NCI-H2227 (cell line): ENCODE results near the gene PGK2.
"Not testable (repeated sequence)": the region's sequence is repeated elsewhere in the genome, so short reads cannot be mapped to it uniquely, and the experiment has no call there.

Experiments
- DNase-seq: peaks from one replicate; lab custom pipeline; 2025; ENCODE audit not compliant: unreplicated experiment; lab: John Stamatoyannopoulos, UW

Gene PGK2

DNA sequence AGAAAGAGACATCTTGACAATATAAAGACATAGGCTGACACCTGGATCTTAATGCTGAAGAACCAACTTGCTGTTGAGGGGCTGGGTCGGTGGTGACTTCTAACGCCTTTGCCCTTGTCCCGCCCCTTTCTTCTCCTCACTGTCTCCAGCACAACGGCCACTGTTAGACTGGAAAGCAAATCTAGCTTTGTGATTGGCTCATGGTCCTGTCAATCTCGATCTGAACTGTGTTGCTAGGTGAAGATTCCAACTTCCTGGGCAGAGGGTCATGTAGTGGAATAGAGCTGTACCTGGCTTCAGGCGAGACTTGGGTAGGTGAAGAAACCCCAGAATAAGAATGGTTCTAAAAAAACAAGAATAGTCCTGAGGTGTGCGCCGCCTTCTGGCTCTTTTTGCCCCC lies at the start of gene PGK2:
Gene PGK2 (minus strand): TSS at position 110 of the 400 bp plus-strand sequence. CDS start 98 bp downstream, at position 12.
- no peak for DNase-seq

DNA sequence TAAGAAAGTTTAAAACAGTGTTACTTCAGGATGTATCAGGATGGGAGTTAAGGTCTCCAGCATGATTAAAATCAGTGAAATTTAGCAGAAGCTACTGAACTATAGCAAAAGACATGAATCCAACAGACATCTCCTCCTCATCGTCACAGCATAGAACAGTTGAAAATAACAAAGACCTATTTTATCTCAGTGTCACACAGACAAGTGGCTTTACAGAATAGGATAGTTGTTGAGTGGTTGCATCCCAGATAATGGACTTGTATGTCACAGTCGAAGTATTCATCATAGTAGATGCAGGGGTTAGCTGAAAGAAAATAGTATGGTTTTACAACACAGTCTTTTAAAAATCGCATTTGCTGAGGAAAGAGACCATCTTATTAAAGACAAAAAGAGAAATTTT lies 48.1 kb upstream of the PGK2 start:
- DNase-seq = no peak

DNA sequence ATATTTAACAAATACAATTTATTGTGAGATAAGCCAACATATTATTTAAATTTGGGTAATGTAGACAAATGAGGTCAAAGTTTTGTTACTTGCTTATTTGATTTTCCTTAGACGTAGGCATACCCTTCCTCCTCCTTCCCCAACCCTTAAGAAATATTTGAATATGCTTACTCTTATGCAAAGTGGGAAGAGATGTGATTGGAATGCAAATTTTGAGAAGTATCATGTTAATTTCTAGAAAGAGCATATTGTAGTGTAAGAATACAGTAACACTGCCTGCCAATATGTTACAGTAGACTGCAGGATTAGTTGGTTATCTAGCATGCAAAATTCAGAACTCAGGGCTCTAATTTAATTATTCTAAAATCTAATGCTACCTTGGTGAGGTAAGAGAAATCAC lies 46.3 kb upstream of the PGK2 start:
- no peak for DNase-seq

DNA sequence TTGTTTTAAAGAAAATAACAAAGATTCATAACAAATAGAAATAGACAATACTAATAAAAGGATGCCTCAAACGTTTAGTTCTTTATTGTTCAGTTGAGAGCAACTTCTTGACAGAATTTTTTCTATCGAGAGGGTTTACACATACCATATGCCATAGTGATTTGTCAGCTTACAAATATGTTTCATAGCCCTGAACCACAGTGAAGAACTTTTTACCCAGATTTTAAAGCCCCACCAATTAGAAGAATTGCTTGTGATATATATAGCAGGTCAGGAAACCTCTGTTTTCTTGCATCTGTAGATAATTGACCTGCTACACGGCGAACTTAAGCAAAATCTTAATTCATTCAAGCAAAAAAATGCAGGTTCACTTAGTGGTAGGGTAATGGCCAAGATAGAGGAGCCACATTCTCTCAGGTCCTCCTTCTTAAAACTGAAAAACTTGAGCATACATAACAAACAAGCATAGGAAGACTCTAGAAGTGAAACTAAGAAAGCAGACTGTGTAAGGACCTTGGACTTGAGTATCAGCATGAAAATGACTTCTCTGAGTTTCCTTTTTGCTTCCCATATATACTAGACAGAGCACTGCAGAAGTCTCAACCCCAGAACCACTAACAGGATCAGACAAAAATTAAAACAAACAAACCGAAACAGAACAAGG lies 39.8 kb upstream of the PGK2 start:
- no peak for DNase-seq

DNA sequence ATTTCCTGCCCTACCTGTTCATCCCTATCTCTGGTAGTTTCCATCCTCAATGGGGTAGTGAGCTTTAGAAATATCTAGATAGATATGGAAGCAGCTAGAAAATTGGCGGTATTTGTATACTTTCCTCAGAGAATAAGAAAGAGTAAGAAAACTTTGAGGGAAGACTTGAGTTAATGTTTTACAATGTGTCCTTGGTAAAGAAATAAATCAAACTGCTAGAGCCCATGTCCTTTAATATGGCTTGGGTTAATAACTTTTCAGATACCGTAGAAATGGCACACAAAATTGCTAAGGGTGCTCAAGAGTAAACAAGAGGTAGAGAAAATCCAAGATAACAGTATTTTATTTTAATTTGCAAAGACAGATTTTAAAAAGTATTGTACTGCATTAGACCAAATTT lies 28.1 kb upstream of the PGK2 start:
- DNase-seq = no peak

DNA sequence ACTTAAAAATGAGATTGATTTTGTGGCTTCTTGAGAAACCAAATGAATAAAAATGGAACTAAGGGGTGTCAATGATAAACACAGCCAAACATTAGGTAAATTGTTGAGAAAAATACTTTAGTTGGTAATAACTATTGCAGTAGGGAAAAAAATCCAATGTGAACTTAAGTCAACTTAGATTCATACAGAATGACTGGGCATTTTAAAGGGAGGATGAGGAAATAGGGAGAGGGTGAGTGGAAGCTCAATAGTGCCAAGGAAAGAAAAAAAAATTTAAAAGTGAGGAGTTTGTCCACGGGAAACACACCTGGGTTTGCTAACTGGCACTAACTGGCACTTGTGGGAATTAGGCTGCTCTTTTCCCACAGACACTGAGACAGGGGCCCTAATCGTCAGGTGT lies 26.2 kb upstream of the PGK2 start:
- DNase-seq = no peak

DNA sequence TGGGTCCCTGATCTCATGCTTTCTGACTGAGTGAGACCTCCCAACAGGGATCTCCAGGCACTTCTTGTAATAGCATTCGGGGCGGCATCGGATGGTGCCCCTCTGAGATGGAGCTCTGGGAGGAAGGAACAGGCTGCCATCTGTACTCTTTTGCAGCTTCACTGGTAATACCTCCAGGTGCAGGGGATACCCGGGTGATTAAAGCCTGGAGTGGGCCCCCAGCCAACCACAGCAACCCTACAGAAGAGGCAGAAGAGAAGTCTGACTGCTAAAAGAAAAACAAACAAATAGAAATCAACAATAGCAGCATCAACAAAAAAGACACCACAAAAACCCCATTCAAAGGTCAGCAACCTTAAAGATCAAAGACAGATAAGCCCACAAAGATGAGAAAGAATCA lies 19.1 kb upstream of the PGK2 start:
- no peak for DNase-seq

DNA sequence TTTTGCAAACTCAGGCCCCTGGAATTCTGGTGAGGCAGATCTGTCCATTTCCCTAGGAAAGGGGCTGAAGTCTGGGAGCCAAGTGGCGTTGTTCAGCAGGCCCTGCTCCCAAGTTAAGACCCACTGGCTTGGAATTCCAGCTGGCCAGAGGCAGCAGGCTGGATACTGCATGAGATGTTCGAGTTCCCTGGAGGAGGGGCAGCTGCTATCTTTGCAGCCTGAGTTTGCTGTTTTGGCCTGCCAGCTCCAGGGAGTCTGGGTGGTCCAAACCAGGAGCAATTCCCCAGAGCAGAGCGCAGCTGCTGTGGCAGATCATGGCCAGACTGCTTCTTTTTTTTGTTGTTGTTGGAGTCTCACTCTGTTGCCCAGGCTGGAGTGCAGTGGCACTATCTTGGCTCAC lies 18.2 kb upstream of the PGK2 start:
- DNase-seq = no peak

DNA sequence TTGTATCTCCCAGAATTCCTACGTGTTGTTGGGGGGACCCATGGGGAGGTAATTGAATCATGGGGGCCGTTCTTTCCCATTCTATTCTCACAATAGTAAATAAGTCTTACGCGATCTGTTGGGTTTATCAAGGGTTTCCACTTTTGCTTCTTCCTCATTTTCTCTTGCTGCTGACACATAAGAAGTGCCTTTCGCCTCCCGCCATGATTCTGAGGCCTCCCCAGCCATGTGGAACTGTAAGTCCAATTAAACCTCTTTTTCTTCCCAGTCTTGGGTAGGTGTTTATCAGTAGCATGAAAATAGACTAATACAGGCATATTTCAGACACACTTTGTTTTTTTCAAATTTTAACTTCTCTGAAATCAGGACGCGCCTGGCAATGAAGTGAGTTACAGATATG lies 14.4 kb upstream of the PGK2 start:
- no peak for DNase-seq

DNA sequence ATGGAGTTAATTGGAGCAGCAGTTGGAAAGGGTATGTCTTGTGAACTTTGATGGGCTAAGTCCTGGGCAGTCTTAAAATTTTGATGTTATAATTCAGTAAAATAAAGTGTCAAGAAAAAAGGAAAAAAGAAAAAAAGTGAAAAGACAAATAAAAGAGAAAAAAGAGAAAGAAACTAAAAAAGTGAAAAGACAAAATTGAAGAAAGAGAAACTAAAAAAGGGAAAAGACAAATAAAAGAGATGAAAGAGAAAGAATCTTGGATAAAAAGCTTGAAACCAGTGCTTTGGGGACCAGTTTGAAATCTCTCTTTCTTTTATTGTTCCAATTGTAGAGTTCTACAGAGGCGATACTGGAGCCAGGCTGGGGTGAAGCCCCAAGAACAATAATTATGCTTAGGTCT lies 12.0 kb upstream of the PGK2 start:
- DNase-seq = no peak

DNA sequence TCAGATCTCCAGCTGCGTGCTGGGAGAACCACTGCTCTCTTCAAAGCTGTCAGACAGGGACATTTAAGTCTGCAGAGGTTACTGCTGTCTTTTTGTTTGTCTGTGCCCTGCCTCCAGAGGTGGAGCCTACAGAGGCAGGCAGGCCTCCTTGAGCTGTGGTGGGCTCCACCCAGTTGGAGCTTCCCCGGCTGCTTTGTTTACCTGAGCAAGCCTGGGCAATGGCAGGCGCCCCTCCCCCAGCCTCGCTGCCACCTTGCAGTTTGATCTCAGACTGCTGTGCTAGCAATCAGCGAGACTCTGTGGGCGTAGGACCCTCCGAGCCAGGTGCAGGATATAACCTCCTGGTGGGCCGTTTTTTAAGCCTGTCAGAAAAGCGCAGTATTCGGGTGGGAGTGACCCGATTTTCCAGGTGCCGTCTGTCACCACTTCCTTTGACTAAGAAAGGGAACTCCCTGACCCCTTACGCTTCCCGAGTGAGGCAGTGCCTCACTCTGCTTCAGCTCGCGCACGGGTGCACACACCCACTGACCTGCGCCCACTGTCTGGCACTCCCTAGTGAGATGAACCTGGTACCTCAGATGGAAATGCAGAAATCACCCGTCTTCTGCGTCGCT lies 9.9 kb upstream of the PGK2 start:
- DNase-seq = not testable (repeated sequence)

DNA sequence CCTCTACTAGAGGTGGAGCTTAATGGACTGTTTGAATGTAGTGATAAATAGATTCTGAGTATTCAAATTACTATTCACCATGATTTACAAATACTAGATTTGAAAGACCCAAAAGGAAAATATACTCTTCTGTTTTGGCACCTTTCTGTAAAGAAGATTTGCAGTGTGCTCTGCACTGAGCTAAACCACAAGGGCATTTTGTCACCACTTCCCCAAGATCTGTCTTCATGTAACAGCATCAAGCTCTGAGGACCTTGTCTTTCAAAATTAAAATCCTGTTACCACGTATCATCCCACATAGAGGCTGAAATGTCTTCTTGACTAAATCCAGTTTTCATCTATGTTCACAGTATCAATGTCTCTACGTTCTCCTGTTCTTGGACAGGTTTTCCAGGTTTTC lies 3.3 kb upstream of the PGK2 start:
- DNase-seq = no peak

DNA sequence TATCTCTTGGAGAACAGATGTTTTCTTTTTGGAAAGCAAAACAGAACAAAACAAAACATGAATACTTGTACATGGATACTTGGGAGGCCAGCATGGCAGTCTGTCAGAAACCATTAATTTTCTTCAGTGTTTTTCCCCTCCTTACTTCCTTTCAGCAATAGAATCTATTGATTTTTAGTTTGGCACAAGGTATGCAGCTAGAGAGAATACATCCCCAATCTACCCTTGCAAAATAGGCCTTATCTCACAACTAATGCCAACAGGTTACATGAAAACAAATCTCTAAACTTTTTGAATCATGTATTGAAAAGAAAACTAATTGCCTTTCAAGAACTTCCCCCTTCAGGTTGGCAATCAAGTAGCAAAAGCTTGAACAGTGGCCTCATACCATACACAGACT lies 2.8 kb downstream of the PGK2 start:
- no peak for DNase-seq

DNA sequence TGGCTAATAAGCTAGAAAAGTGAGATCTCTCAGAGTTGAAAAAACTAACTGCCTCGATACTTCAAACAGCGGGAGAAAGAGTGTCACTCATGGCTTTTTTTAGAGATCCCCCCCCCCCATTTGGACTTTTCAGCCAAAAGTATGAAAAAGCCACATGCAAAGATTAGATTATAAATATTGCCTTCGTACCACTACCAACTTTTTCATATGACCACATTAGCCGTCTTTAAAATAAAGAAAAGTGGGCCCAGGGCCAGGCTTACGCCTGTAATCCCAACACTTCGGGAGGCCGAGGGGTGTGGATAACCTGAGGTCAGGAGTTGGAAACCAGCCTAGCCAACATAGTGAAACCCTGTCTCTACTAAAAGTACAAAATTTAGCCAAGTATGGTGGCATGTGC lies 4.4 kb downstream of the PGK2 start:
- no peak for DNase-seq

DNA sequence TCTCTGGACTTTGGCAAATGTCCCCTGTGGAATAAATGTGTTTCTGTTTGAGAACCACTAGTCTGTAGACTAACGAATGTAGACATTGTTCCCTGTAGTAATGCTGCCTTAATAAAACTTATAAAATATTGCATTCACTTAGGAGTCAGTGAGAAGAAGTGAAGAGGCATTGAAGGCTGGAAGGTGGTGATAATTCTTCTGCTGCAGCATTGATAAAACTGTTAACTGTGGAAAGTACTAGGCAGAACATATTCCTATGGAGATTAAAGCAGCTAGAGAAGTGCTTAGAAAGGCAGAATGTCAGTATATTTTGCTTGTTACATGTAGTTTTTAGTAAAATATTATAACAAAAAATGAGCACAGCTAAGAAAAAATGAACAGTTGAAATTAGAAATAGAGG lies 4.8 kb downstream of the PGK2 start:
- DNase-seq = no peak

DNA sequence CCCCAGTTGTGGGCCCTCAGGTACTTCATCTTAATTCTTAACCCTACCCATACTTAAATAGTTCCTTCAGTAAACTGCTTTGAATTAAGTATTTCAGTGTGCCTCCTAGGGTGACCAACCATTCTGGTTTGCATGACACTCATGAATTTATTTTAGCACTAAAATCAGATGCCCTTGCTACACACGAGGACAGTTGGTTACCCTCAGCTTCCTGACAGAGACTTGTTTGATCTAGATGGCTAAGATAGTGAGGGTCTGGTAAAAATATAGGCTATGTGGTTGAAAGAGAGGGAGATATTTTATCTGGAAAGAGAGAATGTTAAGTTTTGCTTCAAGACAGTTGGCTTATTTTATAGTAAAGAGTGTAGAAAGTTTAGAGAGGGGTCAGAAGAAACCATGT lies 10.6 kb downstream of the PGK2 start:
- DNase-seq = no peak

DNA sequence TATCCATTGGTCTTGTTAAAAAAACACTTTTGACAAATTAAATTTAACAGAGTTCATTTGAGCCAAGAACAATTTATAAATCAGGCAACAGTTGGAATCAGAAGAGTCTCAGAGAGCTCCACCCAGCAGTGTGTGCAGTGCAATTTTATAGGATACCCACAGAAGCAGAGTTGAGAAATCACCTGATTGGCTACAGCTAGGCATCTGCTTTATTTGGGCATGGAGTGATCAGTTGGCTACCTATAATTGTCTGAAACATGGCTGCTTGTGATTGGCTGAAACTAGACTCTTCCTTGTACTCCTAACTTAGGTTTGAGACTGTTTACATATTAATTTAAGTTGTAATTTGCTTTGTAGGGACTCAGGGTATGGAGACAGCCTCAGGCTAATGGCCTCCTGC lies 12.0 kb downstream of the PGK2 start:
- DNase-seq = no peak

DNA sequence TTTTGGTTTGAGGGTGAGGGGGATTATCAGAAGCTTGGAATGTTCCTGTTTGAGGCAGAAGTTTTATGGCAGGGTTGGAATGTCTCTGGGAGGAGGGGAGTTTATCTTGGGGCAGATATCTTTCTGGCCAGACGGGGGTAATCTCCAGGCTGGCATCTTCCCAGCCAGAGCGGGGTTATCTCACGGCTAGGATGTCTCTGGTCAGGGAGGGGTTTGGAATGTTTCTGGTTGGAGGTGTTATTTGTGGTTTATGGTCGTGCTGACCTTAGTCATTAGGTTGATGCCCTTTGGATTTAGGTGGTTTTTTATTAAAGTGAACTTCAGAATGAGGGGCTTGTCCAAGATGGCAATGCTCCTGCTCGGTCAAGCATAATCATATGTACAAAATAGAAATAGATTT lies 14.8 kb downstream of the PGK2 start:
- no peak for DNase-seq

DNA sequence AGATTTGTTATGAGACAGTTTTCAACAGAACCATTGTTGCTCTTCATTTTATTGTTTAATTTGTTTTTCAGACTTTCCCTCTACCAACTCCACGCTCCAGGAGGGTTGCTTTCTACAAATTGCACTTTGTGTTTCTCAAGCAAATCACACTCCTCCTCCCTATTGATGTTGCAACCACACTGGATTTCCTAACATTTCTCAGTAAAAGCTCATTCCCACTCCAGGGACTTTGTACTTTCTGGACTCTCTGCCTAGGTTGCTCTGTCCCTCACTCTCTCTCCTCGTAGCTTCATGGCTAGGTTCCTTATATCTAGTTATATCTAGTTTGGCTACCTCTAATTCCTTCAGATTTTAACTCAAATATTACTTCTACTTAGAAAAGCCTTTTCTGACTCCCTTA lies 20.3 kb downstream of the PGK2 start:
- no peak for DNase-seq

DNA sequence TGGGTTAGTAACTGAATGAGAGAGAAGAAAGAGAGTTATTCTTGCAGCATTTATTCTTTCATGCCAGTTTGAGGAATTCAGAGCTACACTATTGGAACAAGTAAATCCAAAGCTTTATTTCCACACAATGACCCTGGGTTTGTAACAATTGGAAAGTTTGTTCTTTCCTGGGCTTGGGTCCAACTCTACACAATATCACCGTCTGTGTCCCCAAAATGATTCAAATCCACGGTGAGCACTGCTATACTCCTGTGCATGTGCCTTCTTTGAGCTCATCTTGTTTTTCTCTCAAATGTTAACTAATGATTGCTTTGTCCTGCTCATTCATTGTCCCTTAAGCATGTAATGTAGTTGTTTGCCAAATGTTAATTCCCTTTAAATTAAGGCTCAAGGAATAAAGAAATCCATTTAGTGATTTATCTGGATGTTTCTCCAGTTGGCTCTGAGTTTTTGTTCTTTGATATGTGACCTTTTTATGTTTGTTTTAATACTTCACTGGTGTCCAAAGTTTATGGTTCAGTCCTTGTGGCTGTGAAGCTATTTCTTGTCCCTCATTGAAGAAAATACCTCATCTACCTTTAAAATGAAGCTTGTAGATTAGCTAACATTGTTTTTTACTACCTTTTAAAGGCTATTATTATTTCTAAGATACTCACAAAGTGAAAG lies 22.4 kb downstream of the PGK2 start:
- no peak for DNase-seq

DNA sequence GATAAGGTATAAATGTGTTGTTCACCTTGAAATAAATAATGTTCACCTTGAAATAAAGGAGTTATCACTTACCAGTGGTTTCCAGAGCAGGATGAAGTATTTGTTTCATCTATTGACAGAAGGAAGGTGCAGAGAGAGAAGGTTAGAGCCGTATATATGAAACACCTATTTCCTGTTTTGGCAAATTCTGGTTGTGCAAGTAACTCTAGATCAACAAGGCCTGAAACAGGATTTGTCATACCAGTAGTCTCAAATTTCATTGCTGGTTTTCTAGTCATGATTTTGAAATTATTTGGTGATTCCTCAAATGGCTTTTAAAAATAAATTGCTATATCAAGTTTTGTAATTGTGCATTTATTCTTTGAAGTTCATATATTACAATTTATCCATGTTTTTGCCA lies 42.8 kb downstream of the PGK2 start, which contains the start of gene CRISP3:
Gene CRISP3 (minus strand): TSS at position 130 of the 400 bp plus-strand sequence. CDS start 21 bp downstream, at position 109.
- no peak for DNase-seq

DNA sequence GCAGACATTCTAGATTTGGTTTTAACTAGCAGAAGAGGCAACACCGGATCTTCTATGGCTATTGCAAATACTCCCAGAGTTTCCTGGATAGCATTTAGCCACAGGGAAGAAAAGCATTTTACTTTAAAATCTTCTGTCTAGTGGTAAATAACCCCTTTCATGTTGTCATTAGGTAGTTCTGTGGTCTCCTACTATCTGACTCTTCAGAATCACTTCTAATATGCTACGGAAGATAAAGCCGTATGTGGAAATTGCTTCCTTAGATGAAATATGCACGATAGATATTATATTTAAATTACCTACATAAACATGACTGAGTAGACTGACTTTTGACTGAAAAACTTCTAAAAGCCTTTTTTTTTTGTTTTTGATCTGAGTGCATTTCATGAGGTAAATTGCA lies 43.7 kb downstream of the PGK2 start:
- DNase-seq = no peak

DNA sequence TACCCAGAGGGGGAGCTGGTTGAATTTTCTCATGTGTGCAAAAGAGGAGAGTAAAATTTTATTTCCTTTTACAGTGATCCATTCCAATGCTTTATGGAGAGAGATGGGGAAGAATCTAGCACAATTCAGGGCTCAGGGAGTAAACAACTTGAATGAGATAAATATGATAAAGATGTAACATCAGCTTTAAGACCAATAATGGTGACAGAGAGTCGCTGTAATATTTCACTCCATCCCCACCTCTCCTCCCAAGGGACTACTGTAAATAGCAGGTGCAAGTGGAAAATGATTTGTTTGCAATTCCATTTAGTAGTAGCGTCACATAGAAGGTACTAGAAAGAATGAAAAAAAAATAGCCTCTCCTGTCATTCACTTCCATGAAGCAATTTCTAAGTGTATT lies 47.7 kb downstream of the PGK2 start:
- peak; percentile 33 for DNase-seq
